UCSD-AML1 (cell line): ENCODE measurements around the gene TYRP1.

ENCODE experiments used
- DNase-seq: peaks from one replicate; lab custom pipeline; 2025; ENCODE audit not compliant: unreplicated experiment; lab: John Stamatoyannopoulos, UW

TYRP1 gene

DNA sequence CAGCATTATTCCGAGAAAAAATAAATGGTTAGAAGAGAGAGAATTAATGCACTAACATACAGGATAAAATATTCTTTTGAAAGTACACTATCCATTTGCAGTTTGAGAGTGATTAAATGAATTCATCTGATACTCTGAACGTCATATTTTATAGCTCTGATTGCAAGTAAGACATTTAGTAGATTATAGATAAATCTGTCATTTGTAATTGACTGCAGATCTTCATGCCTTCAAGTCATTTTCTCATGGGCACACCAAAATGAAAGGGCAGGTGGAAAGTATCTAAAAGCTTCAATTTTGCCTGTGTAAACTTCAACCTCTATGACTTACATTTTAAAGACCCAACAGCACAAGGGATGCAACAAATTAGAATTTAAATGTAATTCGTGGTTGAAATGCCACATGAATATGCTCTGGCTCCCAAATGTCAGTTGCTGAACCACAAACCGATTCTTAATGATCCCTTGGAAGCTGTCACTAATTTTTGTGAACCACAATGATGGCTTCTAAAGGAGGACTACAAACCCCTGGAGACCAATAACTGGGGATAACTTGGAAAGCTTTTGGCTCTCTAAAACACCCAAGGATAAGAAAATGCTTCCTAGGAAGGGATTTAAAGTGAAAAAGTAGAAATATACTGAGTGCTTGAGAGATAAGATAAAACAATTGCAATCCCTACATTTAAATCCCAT is 3.9 kb downstream of the TYRP1 start:
- DNase-seq, result no peak

DNA sequence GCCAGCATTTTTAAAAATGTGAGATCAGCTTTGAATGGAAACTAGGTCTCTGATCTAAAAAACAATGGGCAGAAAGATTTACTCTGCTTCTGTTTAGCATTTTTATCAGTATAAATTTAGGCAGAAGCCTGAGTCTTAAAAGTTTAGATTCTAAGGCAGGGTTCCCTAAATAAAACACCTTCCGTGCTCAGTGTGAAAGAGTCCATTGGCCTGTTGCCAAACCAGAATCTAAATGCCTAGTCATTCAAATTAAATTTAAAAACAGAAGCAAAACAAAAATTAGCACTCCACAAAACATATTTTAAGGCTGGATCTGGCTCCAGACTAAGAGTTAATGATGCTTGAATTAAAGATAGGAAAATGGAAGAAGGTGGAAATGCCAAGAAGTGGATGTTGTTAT is 4.5 kb downstream of the TYRP1 start:
- no peak for DNase-seq

DNA sequence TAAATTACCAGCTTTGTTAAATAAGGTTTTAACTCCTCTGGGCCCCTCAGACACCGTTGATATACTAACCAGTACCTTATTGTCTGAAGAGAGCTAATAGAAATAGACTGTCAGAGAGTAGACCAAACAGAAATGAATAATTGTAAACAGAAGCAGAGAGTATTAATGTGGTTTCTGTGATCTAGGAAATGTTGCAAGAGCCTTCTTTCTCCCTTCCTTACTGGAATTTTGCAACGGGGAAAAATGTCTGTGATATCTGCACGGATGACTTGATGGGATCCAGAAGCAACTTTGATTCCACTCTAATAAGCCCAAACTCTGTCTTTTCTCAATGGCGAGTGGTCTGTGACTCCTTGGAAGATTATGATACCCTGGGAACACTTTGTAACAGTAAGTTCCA is 5.1 kb downstream of the TYRP1 start:
- no peak for DNase-seq

DNA sequence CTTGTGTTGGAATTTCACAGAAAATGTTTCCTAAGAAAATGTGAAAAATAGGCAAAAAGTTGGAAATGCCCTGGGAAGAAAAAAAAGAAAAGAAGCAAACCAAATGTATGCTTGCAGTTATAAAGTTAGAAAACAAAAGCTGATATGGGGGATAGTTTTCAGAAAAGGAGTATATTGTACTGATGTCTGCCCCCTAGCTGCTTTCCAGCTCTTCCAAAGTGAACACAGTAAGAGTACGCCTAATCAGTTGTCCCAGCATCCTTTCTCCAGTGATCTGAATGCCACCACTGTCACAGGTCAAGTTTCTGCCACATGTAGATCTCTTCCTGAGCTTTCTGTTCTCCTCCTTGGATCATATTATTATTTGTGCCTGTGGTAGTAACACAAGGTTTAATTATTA is 5.8 kb downstream of the TYRP1 start:
- no peak for DNase-seq

DNA sequence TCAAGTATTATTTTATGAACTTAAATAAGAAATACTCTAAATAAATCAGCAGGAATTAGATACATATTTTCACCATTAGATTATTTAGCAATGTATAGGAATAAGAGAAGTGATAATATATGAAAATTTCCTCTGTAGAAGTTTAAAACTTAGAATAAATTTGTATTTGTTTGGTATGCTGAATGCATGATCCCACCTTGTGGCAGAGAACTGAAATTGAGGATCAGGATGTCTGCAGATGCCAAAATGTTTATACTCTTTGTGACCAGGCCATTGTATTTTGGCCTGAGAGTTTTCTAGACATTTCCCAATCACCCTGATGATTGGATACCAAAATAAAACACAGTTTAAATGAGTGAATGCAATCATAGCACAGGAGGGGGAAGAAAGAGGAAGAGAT is 6.3 kb downstream of the TYRP1 start:
- DNase-seq, result no peak

DNA sequence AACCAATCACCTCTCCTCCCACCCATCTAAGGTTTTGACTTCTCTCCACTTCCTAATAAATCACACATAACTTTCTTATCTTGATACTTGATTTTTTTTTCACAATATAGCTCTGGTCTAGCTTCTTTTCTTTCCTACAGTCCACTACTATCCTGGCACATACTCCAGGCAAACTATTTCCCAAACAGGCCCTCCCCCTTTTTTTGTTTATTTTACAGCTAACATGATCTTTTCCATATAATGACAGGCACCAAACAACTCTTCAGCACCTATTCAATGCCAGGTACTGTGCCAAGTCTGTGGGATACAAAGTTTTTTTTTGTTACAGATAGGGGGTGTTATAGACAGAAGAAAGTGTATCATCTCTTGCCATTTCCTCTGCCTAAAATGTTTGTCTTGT is 7.9 kb downstream of the TYRP1 start:
- no peak for DNase-seq

DNA sequence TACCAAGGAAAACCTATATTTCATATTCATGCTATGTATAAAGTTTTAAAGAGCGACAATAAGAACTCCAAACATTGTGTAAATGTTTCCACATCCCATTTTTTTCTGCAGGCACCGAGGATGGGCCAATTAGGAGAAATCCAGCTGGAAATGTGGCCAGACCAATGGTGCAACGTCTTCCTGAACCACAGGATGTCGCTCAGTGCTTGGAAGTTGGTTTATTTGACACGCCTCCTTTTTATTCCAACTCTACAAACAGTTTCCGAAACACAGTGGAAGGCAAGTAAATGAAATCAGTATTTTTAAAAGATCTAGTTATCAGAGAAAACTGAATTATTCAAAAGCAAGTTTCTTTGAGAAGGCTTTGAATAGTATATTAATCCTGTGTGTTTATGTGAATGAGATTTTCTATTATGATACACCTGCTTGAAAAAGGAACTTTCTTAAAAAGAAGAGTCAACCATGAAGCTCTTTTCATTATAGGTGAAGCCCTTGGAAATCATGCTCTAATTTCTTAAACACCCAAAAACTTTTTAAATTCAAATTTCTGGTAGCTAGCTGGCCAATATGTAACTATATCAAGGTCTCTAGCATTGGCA is 9.1 kb downstream of the TYRP1 start:
- DNase-seq, result no peak

DNA sequence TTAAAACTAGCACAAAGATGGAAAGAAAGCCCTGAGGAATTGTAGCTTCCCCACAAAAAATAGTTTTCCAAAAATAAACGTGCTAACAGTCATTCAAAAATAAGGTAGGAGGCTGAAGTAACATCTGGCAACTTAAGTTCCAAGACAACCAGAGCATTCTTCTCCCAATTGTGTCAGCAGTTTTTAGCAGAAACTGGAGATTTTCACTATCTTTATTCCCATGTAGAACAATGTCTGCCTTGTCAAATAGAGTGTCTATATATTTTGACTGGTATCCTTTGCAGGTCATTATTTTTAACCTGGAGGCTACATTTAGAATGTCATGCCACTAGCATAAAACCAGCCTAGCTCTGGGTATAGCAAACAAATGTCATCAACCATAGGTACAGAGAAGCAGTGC is 10.8 kb downstream of the TYRP1 start:
- DNase-seq, result no peak

DNA sequence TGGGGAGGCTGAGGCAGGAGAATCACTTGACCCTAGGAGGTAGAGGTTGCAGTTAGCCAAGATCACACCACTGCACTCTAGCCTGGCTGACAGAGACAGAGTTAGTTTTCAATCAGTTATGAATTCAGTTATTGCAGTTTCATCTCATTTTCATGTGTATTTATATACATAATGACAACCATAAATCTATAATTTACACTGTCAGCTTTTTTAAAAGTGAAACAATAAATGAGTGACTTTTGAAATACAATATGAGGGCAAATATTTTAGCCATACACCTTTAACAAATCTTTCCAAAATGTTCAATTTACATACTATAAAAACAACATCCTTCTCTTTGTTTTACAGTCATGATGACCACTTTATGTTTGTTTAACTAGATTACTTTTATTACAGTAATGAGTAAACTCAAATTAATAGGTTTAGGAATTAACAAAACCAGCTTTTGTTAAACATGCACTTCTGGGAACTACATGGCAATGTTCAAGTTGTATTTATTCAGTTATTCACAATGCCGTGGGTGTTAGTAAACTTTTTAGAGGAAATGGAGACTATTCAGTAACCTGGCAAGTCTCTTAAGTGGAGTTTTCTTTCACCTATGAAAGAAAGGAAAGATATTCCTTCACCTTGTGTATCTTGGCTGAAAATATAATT is 12.7 kb downstream of the TYRP1 start:
- DNase-seq, result no peak

DNA sequence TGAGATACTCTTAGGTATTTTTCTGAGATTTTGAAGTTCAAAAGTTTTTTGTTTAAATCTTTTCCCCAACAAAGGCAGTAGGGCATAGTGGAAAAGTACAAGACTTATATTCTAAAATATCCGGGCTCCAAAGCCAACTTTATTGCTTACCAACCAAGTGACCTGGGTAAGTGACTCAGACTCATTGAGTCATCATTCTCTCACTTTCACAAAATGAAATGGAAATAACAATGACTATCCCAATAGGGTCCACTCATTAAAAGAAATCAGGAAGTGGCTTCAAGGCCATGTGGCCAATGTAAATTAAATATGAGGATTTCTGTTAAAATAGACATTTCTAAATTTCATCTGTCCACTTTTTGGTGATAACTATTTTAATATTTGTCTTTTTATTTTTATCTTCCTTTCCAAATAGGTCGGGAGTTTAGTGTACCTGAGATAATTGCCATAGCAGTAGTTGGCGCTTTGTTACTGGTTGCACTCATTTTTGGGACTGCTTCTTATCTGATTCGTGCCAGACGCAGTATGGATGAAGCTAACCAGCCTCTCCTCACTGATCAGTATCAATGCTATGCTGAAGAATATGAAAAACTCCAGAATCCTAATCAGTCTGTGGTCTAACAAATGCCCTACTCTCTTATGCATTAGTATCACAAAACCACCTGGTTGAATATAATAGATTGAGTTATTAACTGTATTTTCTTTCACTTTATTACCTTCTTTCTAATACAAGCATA is 15.5 kb downstream of the TYRP1 start:
- DNase-seq, result no peak

DNA sequence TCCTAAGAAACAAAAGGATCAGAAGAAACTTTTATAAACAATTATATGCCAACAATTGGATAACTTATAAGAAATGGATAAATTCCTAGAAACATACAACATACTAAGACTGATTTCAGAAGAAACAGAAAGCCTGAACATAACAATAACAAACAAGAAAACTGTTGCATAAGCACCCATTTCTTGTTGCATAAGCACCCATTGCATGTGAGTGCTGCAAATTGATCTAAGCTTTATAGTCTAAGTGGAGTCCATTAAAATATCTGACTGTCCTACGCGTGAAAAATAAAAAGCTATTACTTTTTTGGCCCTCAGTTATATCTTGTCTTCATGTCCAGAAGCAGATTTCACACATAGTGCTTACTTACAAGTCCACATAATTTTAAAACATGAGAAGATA is 19.3 kb downstream of the TYRP1 start:
- DNase-seq, result no peak

DNA sequence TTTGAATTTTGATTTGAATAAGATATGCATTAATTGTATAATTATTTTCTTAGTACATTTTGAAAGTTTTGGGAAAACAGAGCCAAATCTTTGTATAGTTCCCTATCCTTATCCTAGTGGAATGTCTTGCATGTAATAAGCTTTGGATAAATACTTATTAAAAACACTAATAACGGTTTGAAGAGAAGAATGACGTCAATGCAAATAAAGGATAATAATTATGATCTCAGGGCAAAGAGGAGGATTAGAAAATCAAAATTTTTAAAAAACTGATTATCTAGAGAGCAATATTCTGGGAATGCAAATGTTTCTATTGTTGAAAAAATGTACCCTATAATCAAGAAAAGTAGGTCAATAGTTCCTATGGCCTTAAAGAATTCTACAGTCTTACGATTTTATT is 22.1 kb downstream of the TYRP1 start:
- DNase-seq, result no peak

DNA sequence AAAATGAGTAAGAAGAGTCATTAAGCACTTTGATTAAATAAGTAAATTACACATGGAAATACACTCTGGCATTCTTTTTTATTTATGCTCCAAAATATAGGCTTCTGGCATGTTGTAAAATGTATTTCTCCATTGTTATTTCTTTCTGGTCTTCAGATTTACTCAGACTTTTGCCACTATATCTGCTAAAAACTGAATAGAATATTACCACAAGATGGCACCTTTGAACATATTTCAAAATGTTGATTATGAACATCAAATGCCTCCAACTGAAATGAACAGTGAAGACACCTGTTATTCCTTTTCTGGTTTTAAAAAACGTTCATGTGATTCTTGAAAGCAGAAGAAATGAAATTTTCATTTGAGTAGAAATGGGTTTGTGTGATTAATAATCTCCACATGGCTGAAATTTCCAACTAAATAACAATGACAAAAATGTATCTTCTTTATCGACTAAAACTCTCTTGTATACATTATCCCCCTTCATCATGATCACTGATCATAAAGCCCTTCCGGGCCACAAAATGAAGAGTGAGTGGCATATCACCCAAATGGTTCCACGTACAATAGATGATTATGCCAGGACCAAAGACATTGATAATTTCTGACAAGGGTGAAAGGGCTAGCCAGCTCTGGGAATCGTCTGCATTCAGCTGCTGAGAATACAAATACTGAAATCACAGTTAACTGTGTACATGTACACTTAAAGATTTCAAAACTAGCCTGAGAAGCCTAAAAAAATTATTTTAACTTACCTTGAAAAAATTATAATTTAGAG is 23.8 kb downstream of the TYRP1 start:
- no peak for DNase-seq

DNA sequence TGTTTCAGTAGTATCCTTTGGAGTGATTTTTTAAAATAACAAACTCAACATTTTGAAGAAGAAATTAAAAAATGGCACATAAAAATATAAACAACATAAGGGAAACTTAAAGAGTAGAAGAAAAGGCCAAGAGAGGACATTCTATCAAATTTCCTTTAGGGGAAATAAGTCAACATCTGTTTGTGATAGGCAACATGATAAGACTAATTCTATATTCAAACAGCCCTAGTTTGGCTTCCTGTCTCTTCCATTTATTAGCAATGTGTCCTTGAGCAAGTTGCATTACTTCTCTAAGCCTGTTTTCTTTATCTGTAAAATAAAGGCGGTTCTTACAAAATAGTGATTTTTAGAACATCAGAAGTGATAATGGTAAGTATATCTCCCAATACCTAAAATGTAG is 24.7 kb downstream of the TYRP1 start:
- no peak for DNase-seq

DNA sequence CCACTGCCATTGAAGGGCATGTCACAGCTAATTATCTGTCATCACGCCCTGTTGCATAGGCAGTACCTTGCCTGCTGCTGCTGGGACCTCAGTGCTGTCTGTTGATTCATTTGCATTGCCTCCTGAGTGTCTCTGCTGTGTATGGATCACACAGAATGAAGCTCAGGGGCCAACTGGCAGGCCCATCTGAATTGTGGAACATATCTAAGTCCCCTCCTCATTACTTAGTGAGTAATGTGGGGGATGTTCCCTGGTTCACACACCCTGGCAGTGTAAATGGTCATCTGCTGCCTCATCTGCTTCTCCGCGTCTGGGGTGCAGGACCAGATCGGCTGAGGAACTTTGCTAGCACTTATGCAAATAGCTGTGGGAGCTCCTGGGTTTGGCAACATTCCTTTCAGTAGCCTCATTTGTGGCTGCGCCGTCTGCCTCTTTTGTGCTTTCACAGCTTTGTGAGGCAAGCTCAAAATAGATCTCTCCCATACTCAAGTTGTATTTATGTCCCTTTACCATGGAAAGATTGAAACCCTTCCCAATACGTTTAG is 25.4 kb downstream of the TYRP1 start:
- peak; percentile 11 for DNase-seq

DNA sequence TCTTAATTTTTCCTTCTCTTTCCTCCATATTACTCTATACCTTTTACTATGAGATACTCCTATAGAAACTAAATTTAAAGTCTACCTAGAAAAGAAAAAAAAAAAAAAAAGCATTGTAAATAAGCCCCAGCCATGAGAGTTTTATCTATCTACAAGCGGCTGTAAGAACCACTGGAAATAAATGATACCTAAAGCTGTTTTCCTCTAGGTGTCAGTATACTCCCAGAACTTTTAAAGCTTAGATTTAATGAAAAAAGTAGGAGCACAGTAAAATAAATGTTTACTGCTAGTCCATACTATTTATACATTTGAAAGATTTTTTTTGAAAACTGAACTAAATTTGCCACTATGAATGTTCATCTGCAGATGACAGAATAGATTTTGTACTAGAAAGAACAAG is 26.2 kb downstream of the TYRP1 start:
- no peak for DNase-seq

DNA sequence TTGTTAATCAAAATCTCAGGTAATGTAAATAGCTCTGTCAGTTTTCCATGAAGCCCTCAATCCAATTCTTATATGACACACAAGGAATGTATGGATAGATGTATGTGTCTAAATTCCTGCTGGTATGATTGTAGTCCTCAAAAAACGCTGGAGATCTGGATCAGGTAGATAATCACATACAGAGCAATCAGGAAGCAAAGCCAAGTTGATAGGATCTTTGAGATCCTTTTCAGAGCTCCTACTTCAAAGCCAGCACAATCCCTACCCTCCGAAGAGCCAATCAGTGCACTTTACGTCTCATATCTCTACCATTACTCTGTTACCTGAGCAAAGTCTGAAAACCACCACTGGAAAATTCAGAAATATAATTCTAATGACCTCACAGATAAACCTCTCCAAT is 27.4 kb downstream of the TYRP1 start:
- no peak for DNase-seq

DNA sequence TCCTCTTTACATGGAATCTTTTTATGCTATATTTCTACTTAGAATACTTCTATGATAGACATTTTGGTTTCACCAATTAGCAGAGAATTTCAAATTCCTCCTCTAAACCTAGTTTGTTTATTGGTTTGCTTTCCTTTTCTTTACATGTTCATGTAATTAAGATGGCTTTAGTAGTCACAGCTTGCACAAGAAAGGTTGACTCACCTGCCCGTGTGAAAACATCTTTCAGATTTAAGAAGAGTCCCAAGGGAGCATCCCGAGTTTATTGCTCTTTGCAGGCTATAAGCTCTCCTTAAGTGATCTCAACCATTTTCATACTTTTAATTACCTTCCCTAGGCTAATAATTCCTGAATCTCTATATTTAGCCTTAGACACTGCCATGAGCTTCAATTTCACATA is 28.9 kb downstream of the TYRP1 start:
- DNase-seq, result no peak

DNA sequence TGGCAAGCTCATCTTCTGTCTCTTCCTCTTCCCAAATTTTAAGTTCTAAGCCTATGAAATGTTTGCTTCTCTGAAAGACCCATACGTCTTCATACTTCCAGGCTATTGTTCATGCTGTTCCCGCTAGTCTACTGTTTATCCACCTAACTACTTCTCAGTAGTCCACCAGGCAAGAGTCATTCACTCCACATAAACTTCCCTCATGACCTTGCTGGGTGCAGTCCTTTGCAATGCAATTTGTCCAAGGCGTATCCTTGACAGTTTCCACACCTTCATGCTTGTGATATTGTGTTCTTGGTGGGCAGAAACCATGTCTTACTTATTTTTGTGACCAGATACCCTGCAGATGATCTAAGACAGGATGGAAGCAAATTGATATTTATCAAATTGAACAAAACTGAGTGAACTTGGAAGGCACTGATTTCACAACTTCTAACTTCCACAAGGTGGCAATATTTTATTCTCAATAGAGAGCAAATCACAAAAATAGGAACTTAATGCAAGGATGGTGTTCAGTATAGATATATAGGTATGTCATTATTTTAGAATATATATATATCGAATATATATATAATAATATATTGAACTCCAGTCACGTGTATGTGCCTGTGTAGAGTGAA is 30.3 kb downstream of the TYRP1 start:
- no peak for DNase-seq

DNA sequence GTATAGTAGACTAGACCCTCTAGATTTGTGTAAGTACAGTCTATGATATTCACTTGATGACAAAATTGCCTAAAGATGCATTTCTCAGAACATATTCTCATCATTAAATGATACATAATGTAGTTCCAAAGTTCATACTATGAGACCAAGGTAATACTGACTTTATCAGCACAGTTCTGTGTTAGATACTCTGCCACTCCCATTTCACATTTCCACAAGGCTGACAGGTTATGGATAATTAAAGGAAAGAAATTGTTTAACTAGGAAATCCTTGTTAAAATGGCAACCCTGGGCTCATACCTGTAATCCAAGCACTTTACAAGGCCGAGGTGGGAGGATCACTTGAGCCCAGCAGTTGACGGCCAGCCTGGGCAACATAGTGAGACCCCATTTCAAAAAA is 33.6 kb downstream of the TYRP1 start:
- DNase-seq, result no peak

DNA sequence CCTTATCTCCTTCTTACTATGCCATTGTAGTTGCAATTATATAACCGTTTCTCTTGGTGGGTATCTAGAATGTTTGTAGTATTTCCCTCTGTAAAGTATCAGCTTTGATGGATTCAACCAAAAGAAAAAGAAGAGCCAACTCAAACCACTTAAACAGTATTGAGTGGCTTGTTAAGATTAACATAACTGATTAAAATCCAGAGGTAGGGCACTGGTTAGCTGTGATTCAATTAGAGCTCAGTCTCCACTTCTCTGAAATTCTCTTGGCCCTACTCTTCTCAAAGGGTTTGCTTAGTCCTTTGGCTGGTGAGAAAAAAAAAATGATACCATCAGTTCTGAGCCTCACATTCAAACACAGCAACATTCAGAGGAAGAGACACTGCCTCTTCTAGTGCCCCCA is 37.0 kb downstream of the TYRP1 start:
- DNase-seq, result no peak
